H7 (cell line): ENCODE measurements around the gene ATMIN. TPM values are rescaled to one million over a fixed set of nuclear protein-coding genes. Genes with fewer than 3 reads are reported as not detected.

ENCODE experiments used
- DNase-seq: peaks from one replicate; pipeline ENCODE4 v3.0.0; 2012
- H3K27me3 ChIP-seq: 2 replicates; pipeline ENCODE4 v1.6.0; 2011; ENCODE audit warnings: mild to moderate bottlenecking, low read length; ENCODE audit not compliant: control insufficient read depth, insufficient read depth
- H3K36me3 ChIP-seq: replicated peaks from 2 replicates; pipeline ENCODE4 v1.5.1; 2011; ENCODE audit warnings: low read length; ENCODE audit not compliant: control insufficient read depth, insufficient read depth
- H3K4me3 ChIP-seq: 2 replicates; pipeline ENCODE4 v1.5.1; 2011; ENCODE audit warnings: low read depth, mild to moderate bottlenecking, control low read depth, low read length, moderate library complexity; ENCODE audit not compliant: insufficient read depth
- total RNA-seq: library from RNA; depleted of rRNA; stranded (reverse); fragments of >200 nt; shearing (Covaris generic); gene quantifications from 2 replicates; pipeline ENCODE4 v1.2.3, GENCODE V29; 2014; rRNA removed

Gene ATMIN
- 54.8 and 59.7 TPM in 2 replicates for total RNA-seq

- Histone ChIP-seq H3K36me3 (no peaks in the 10 kb centered on the region; the same call in 1 of the 2 replicates), H3K4me3 (peak within 1 kb of the TSS; percentile 80), H3K27me3 (no peaks in the 10 kb centered on the region)
- peak; percentile 97 for DNase-seq
Measured at GRCh38 chr16:81035398-81035974, at the start of gene ATMIN. Gene ATMIN (plus strand): TSS chr16:81035842. CDS start chr16:81035871, 29 bp downstream.

- no peaks in the 10 kb centered on the region for H3K36me3 ChIP-seq
- H3K27me3 ChIP-seq = no peaks in the 10 kb centered on the region
- H3K4me3 ChIP-seq = no peak overlapping the region
- no peak for DNase-seq
Measured at GRCh38 chr16:80986557-80986956, 49.1 kb upstream of the ATMIN start.

GRCh38 chr16:80988756-80989155 is 46.9 kb upstream of the ATMIN start:
- no peaks in the 10 kb centered on the region for H3K27me3 ChIP-seq
- H3K36me3 ChIP-seq = no peaks in the 10 kb centered on the region
- DNase-seq = no peak
- H3K4me3 ChIP-seq = no peak overlapping the region

GRCh38 chr16:80989801-80990200 is 45.8 kb upstream of the ATMIN start:
- no peak overlapping the region for H3K4me3 ChIP-seq
- H3K27me3 ChIP-seq = no peaks in the 10 kb centered on the region
- no peaks in the 10 kb centered on the region for H3K36me3 ChIP-seq
- DNase-seq = no peak

GRCh38 chr16:80990577-80990976 is 45.1 kb upstream of the ATMIN start:
- H3K4me3 ChIP-seq = no peak overlapping the region
- H3K36me3 ChIP-seq = no peaks in the 10 kb centered on the region
- H3K27me3 ChIP-seq = no peaks in the 10 kb centered on the region
- DNase-seq = no peak

GRCh38 chr16:80990978-80991377 is 44.7 kb upstream of the ATMIN start:
- DNase-seq = no peak
- no peak overlapping the region for H3K4me3 ChIP-seq
- H3K36me3 ChIP-seq = no peaks in the 10 kb centered on the region
- H3K27me3 ChIP-seq = no peaks in the 10 kb centered on the region

- H3K4me3 ChIP-seq = no peak overlapping the region
- DNase-seq = no peak
- H3K36me3 ChIP-seq = no peaks in the 10 kb centered on the region
- H3K27me3 ChIP-seq = no peaks in the 10 kb centered on the region
Measured at GRCh38 chr16:80991792-80992430, 43.7 kb upstream of the ATMIN start.

- no peak overlapping the region for H3K4me3 ChIP-seq
- H3K36me3 ChIP-seq = no peaks in the 10 kb centered on the region
- no peak for DNase-seq
- H3K27me3 ChIP-seq = no peaks in the 10 kb centered on the region
Measured at GRCh38 chr16:80992676-80993293, 42.9 kb upstream of the ATMIN start.

GRCh38 chr16:80993307-80993706 is 42.3 kb upstream of the ATMIN start:
- Histone ChIP-seq H3K4me3 (no peak overlapping the region), H3K27me3 (no peaks in the 10 kb centered on the region), H3K36me3 (no peaks in the 10 kb centered on the region)
- DNase-seq = no peak

GRCh38 chr16:80993834-80994233 is 41.8 kb upstream of the ATMIN start:
- no peaks in the 10 kb centered on the region for H3K27me3 ChIP-seq
- H3K36me3 ChIP-seq = no peaks in the 10 kb centered on the region
- no peak for DNase-seq
- H3K4me3 ChIP-seq = no peak overlapping the region

- Histone ChIP-seq H3K4me3 (no peak overlapping the region), H3K36me3 (no peaks in the 10 kb centered on the region), H3K27me3 (no peaks in the 10 kb centered on the region)
- DNase-seq = no peak
Measured at GRCh38 chr16:80994451-80994850, 41.2 kb upstream of the ATMIN start.

GRCh38 chr16:80996688-80997138 is 38.9 kb upstream of the ATMIN start:
- Histone ChIP-seq H3K36me3 (no peaks in the 10 kb centered on the region), H3K27me3 (no peaks in the 10 kb centered on the region), H3K4me3 (no peak overlapping the region)
- no peak for DNase-seq

- no peak for DNase-seq
- Histone ChIP-seq H3K27me3 (no peaks in the 10 kb centered on the region), H3K36me3 (no peaks in the 10 kb centered on the region), H3K4me3 (no peak overlapping the region)
Measured at GRCh38 chr16:80997139-80997798, 38.4 kb upstream of the ATMIN start.

- no peak overlapping the region for H3K4me3 ChIP-seq
- DNase-seq = no peak
- no peaks in the 10 kb centered on the region for H3K27me3 ChIP-seq
- H3K36me3 ChIP-seq = no peaks in the 10 kb centered on the region
Measured at GRCh38 chr16:80997964-80998620, 37.5 kb upstream of the ATMIN start.
